ENCODE data around the gene OXER1.

DNA sequence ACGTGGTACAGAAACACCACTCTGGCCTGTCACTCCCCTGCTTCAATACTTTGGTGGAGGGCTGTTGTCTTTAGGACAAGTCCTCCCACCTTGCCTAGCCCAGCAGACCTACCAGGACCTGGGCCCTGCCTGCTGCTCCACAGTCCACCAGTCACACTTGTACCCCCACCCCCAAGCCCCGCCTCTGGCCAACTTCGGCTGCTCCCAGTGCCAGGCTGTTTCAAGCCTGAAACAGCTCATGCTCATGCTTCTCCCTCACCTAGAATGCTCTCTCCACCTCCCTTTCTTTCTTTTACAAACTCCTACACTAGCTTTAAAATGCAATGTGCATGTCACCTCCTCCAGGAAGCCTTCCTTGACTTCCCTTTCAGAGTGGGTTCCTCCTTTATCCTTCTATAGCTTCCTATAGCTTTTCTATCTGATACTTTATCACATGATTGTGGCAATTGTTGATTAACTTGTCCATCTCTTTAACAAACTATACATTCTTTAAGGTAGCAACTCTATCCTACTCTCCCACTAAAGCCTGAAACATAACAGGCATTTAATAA is 4.8 kb upstream of the OXER1 start:
- TF ChIP-seq, protein P1, sequence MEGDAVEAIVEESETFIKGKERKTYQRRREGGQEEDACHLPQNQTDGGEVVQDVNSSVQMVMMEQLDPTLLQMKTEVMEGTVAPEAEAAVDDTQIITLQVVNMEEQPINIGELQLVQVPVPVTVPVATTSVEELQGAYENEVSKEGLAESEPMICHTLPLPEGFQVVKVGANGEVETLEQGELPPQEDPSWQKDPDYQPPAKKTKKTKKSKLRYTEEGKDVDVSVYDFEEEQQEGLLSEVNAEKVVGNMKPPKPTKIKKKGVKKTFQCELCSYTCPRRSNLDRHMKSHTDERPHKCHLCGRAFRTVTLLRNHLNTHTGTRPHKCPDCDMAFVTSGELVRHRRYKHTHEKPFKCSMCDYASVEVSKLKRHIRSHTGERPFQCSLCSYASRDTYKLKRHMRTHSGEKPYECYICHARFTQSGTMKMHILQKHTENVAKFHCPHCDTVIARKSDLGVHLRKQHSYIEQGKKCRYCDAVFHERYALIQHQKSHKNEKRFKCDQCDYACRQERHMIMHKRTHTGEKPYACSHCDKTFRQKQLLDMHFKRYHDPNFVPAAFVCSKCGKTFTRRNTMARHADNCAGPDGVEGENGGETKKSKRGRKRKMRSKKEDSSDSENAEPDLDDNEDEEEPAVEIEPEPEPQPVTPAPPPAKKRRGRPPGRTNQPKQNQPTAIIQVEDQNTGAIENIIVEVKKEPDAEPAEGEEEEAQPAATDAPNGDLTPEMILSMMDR (tag by site-specific recombination; IDR thresholded peaks at IDR 0.05), result no peak
- TF ChIP-seq MYNN (tag by site-specific recombination; IDR thresholded peaks at IDR 0.05; ENCODE audit: borderline replicate concordance) (no peak), YY1 (tag by site-specific recombination; IDR thresholded peaks at IDR 0.05) (no peak)

Measured in HEK293 (cell line).